ENCODE data around the gene COX6B2. TPM values are rescaled to one million over a fixed set of nuclear protein-coding genes. Genes with fewer than 3 reads are reported as not detected.

COX6B2 gene
- total RNA-seq, 1 experiment from 2014 or later, result 3.3 TPM

DNA sequence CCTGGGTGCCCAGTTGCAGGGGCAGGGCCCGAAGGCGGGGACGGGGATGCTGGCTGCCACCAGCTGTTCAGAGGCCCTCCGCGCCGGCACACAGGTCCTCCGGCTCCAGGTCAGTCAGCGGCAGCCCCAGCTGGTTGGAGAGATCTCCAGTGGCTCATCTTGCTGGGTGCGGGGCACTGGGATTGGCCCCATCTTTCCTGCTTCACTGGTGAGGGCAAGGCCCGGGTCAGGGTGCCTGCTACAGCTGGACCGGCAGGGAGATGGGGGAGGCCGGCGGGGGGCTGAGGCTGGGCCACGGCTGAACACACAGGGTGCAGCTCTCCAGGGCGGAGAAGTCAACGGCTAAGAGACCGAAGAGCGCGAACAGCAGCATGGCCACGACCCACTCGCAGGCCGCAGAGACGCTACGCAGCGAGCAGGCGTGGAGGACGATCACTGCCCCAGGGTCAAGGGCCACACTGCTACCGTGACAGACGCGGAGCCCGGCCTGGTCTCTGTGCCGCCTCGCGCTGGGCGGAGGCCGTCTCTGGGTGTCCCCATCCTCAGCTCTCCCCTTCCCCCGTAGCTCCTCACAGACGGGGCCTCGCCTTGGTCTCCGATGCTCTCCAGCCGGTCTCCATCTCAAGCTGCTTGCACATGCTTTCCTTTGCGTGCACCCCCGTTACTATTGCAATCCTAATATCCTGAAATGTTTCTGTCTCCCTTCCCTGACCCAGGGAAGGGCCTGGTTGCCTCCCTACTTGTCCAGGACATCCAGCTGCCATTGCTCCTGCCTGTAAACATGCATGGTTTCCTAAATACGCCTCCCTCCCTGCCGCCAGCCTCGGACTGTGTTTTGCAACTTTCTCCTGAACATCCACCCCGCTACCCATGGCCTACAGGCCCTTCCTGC is 41.7 kb downstream of the COX6B2 start:
- Histone ChIP-seq H3K9me2 (ENCODE audit: insufficient read depth) (no peaks in the 10 kb centered on the region), H3K79me2 (ENCODE audit: low read depth) (no peaks in the 10 kb centered on the region), H3F3A (ENCODE audit: insufficient read depth, low read depth) (no peaks in the 10 kb centered on the region; the same call in 1 of the 2 replicates), H3K36me3 (ENCODE audit: low read depth) (no peaks in the 10 kb centered on the region), H3K4me1 (replicated peaks; ENCODE audit: insufficient read depth) (no peaks in the 10 kb centered on the region), H3K27me3 (ENCODE audit: insufficient read depth, low read depth) (no peaks in the 10 kb centered on the region), H3K4me3 (no peak overlapping the region), H3K27ac (no peak overlapping the region), H3K9me3 (ENCODE audit: insufficient read depth, low read depth) (no peaks in the 10 kb centered on the region), H2AFZ (no peak overlapping the region), H3K4me2 (no peak overlapping the region), H4K20me1 (ENCODE audit: insufficient read depth) (no peaks in the 10 kb centered on the region)
- intact Hi-C loops (cut with micrococcal nuclease; ENCODE audit: unreplicated experiment), result no loop called here
- no peak for DNase-seq
- TF ChIP-seq EZH2 (IDR thresholded peaks at IDR 0.05; ENCODE audit: low read depth), result no peak
- TF ChIP-seq, protein P1, sequence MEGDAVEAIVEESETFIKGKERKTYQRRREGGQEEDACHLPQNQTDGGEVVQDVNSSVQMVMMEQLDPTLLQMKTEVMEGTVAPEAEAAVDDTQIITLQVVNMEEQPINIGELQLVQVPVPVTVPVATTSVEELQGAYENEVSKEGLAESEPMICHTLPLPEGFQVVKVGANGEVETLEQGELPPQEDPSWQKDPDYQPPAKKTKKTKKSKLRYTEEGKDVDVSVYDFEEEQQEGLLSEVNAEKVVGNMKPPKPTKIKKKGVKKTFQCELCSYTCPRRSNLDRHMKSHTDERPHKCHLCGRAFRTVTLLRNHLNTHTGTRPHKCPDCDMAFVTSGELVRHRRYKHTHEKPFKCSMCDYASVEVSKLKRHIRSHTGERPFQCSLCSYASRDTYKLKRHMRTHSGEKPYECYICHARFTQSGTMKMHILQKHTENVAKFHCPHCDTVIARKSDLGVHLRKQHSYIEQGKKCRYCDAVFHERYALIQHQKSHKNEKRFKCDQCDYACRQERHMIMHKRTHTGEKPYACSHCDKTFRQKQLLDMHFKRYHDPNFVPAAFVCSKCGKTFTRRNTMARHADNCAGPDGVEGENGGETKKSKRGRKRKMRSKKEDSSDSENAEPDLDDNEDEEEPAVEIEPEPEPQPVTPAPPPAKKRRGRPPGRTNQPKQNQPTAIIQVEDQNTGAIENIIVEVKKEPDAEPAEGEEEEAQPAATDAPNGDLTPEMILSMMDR (conservative IDR thresholded peaks at IDR 0.05), result no peak
- POLR2A ChIA-PET (ENCODE audit: unreplicated experiment), result interaction anchor here (0.8 kb wide), 1 partner anchor 44 kb away, joined by 10 read pairs; no protein-coding TSS in a partner anchor
- BruUV-seq (replicated peaks), result no TSS peak
- CTCF ChIA-PET, result interaction anchor here (0.7 kb wide), 1 partner anchor 149 kb away, joined by 5 read pairs; no protein-coding TSS in a partner anchor

DNA sequence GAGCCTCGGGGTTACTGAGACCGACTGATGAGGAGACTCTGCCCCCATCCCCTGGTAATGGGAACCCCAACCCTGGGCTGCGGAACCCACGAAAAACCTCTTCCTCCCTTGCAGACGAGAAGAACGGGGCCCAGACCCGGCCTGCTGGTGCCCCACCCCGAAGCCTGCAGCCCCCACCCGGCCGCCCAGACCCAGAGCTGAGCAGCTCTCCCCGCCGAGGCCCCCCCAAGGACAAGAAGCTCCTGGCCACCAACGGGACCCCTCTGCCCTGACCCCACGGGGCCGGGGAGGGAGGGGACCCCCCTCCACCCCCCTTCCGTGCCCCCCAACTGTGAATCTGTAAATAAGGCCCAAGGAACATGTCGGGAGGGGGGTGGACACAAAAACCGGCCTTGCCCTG is 42.7 kb downstream of the COX6B2 start:
- H3K79me2 ChIP-seq (ENCODE audit: low read depth), result no peaks in the 10 kb centered on the region
- POLR2A ChIA-PET (ENCODE audit: unreplicated experiment), result no interaction called here
- CTCF ChIA-PET, result no interaction called here
- no TSS peak for BruUV-seq (replicated peaks)
- H4K20me1 ChIP-seq (ENCODE audit: insufficient read depth), result no peaks in the 10 kb centered on the region
- H3K4me2 ChIP-seq, result no peak overlapping the region
- H3K27me3 ChIP-seq (ENCODE audit: insufficient read depth, low read depth), result no peaks in the 10 kb centered on the region
- H3K9me3 ChIP-seq (ENCODE audit: insufficient read depth, low read depth), result no peaks in the 10 kb centered on the region
- H3F3A ChIP-seq (ENCODE audit: insufficient read depth, low read depth), result no peaks in the 10 kb centered on the region; the same call in 1 of the 2 replicates
- H3K9me2 ChIP-seq (ENCODE audit: insufficient read depth), result no peaks in the 10 kb centered on the region
- H3K27ac ChIP-seq, result no peak overlapping the region
- TF ChIP-seq, protein P1 (conservative IDR thresholded peaks at IDR 0.05), result no peak
- no peak for TF ChIP-seq EZH2 (IDR thresholded peaks at IDR 0.05; ENCODE audit: low read depth)
- no peak overlapping the region for H2AFZ ChIP-seq
- H3K36me3 ChIP-seq (ENCODE audit: low read depth), result no peaks in the 10 kb centered on the region
- H3K4me3 ChIP-seq, result no peak overlapping the region
- H3K4me1 ChIP-seq (replicated peaks; ENCODE audit: insufficient read depth), result no peaks in the 10 kb centered on the region
- intact Hi-C loops (cut with micrococcal nuclease; ENCODE audit: unreplicated experiment), result no loop called here
- DNase-seq, result no peak

DNA sequence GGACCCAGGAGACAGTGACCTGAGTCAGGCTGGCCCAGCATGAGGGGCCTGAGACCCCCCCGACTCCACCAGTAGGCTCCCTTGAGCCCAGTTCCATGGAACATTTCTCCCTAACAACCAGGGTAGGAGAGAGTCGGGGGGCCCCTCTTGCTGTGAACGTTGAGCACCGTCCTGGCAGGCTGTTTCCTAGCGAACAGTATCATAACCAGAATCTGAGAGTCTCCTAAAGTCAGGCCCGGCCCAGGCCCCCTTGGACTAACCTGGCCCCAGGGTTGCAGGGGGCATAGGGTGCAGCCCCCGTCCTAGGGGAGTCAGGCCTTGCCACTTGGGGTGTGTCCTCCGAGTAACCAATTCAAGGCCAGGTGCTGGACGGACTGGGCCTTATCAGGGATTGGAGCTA is 43.1 kb downstream of the COX6B2 start:
- no peak overlapping the region for H2AFZ ChIP-seq
- POLR2A ChIA-PET (ENCODE audit: unreplicated experiment), result no interaction called here
- H3K27me3 ChIP-seq (ENCODE audit: insufficient read depth, low read depth), result no peaks in the 10 kb centered on the region
- no peaks in the 10 kb centered on the region; the same call in 1 of the 2 replicates for H3F3A ChIP-seq (ENCODE audit: insufficient read depth, low read depth)
- no peak overlapping the region for H3K4me2 ChIP-seq
- TF ChIP-seq EZH2 (IDR thresholded peaks at IDR 0.05; ENCODE audit: low read depth), result no peak
- TF ChIP-seq, protein P1 (conservative IDR thresholded peaks at IDR 0.05), result no peak
- CTCF ChIA-PET, result no interaction called here
- no peak for DNase-seq
- BruUV-seq (replicated peaks), result no TSS peak
- no peaks in the 10 kb centered on the region for H3K36me3 ChIP-seq (ENCODE audit: low read depth)
- no peaks in the 10 kb centered on the region for H3K9me2 ChIP-seq (ENCODE audit: insufficient read depth)
- H3K9me3 ChIP-seq (ENCODE audit: insufficient read depth, low read depth), result no peaks in the 10 kb centered on the region
- H3K27ac ChIP-seq, result no peak overlapping the region
- H4K20me1 ChIP-seq (ENCODE audit: insufficient read depth), result no peaks in the 10 kb centered on the region
- H3K79me2 ChIP-seq (ENCODE audit: low read depth), result no peaks in the 10 kb centered on the region
- H3K4me1 ChIP-seq (replicated peaks; ENCODE audit: insufficient read depth), result no peaks in the 10 kb centered on the region
- no peak overlapping the region for H3K4me3 ChIP-seq
- intact Hi-C loops (cut with micrococcal nuclease; ENCODE audit: unreplicated experiment), result no loop called here

Measured in PC-9 (cell line).